VCaP (cell line): ENCODE results near the gene TSEN2.

Source experiments
- H3K27ac ChIP-seq: fragments of 450-650 bp; 2 replicates; pipeline ENCODE4 v1.5.1; 2017
- TF ChIP-seq, protein P1 (sequence below): fragments of 450-650 bp; conservative IDR thresholded peaks from 2 replicates; pipeline ENCODE4 v1.5.1; 2017; ENCODE audit warnings: mild to moderate bottlenecking, moderate library complexity

Gene TSEN2

DNA sequence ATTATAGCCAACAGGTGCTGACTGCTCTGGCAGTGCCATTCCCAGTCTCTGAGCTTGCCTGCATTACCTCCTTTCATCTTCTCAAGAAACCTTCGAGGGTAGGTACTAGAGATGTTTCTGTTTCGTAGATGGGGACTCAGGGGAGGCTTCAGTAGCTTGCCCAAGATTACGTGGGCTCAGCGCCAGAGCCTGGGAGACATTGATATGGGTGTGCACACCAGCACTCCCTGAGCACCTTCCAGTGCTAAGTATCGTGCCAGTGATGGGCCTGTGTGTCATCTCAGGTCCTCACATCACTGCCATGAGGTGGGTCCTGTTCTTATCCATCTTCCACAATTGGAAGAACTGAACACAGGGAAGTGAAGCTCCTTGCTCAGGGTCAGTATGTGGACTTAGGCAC, 15.2 kb downstream of the TSEN2 start:
- TF ChIP-seq, protein P1, sequence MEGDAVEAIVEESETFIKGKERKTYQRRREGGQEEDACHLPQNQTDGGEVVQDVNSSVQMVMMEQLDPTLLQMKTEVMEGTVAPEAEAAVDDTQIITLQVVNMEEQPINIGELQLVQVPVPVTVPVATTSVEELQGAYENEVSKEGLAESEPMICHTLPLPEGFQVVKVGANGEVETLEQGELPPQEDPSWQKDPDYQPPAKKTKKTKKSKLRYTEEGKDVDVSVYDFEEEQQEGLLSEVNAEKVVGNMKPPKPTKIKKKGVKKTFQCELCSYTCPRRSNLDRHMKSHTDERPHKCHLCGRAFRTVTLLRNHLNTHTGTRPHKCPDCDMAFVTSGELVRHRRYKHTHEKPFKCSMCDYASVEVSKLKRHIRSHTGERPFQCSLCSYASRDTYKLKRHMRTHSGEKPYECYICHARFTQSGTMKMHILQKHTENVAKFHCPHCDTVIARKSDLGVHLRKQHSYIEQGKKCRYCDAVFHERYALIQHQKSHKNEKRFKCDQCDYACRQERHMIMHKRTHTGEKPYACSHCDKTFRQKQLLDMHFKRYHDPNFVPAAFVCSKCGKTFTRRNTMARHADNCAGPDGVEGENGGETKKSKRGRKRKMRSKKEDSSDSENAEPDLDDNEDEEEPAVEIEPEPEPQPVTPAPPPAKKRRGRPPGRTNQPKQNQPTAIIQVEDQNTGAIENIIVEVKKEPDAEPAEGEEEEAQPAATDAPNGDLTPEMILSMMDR: no peak

GRCh38 chr3:12501360-12502020, 17.2 kb downstream of the TSEN2 start:
- TF ChIP-seq, protein P1: no peak
- no peak overlapping the region for H3K27ac ChIP-seq

More for the DNA sequence above, 15.2 kb downstream of the TSEN2 start:
- H3K27ac ChIP-seq: no peak overlapping the region

DNA sequence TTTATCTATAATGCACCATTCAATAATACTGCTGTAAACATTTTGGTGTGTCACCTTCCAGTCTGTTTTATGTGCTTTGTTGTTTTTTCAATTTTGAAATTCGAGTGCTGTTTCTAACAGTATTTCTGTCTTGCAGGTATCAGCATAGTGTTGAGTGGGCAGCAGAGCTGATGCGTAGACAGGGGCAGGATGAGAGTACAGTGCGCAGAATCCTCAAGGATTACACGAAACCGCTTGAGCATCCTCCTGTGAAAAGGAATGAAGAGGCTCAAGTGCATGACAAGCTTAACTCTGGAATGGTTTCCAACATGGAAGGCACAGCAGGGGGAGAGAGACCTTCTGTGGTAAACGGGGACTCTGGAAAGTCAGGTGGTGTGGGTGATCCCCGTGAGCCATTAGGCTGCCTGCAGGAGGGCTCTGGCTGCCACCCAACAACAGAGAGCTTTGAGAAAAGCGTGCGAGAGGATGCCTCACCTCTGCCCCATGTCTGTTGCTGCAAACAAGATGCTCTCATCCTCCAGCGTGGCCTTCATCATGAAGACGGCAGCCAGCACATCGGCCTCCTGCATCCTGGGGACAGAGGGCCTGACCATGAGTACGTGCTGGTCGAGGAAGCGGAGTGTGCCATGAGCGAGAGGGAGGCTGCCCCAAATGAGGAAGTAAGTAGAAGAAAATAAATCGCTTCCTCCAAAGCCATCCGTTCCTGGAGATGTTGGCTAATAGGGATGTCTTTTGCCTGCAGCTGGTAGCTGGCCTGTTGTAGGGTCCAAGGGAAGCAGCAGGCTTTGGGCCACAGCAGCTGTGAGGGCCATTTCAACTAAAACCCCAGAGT, 19.1 kb downstream of the TSEN2 start:
- TF ChIP-seq, protein P1: no peak
- no peak overlapping the region for H3K27ac ChIP-seq

GRCh38 chr3:12506201-12506709, 22.0 kb downstream of the TSEN2 start:
- TF ChIP-seq, protein P1: no peak
- no peak overlapping the region for H3K27ac ChIP-seq

- TF ChIP-seq, protein P1: no peak
- H3K27ac ChIP-seq: no peak overlapping the region
Measured at GRCh38 chr3:12507591-12508281, 23.5 kb downstream of the TSEN2 start.

- TF ChIP-seq, protein P1: no peak
- H3K27ac ChIP-seq: no peak overlapping the region
Measured at GRCh38 chr3:12508291-12508700, 24.0 kb downstream of the TSEN2 start.

DNA sequence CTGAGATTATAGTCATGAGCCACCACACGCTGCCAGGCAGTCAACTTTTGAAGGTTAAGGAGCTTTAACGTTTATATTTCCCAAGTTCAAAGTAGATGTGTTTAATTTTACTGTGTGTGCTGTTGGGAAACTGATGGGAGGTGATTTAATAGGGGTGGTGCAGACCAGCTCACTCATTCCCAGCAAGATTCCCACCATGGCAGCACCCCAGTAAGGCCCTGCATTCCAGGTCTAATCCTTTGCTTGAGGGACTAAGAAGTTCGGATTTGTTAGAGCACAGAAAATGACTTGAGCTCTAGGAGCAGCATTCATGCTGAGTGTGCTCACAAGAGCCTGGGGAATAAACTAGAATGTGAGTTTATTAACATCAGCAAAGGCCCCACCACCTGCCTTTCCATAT, 25.2 kb downstream of the TSEN2 start:
- H3K27ac ChIP-seq: no peak overlapping the region

More for the DNA sequence above, 25.2 kb downstream of the TSEN2 start:
- TF ChIP-seq, protein P1: no peak
